ENCODE results near the gene KIF17.

The KIF17 gene

DNA sequence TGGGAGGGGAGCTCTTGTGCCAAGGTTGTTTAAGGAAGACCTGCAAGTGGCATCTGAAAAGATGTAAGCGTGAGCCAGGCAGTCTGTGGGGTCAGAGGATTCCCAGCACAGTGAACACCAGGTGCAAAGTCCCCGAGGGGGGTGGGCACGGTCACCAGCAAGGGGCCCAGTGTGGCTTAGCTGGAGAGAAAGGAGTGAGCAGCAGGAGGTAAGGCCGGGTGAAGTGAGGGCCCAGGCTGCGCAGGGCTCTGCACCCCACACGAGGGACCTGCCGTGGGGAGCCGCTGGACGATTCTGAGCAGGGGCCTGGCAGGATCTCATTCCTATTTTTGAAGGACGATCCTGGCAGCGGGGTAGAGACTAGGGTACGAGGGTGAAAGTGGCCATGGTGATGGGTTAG, 60.8 kb downstream of the KIF17 start:
- no peak for DNase-seq

DNA sequence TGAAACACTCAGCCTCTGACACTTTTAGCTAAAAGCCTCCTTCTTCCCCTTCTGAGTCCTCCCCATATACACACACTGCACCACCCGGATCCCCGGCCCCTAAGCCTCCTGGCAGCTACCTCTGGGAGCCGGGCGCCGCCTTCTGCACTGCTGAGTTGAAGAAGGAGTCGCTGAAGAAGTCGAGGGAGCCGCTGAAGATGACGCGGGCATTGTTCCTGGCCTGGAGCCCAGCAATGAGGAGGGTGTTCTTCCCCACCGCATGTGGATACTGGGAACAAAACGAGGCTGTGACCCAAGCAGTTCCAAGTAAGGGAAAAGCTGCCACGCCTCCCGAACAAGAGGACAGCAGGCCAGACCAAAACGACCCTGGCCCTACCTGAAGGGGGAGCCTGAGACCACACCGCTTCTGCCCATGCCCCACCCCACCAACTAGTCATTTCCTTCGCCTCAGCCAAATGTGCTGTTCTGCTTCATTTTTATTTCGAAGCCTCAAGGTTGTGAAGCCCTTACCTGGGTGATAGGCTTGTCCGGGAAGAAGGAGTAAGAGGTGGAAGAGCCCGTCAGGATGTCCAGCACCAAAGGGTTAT, 63.6 kb downstream of the KIF17 start:
- no peak for DNase-seq

DNA sequence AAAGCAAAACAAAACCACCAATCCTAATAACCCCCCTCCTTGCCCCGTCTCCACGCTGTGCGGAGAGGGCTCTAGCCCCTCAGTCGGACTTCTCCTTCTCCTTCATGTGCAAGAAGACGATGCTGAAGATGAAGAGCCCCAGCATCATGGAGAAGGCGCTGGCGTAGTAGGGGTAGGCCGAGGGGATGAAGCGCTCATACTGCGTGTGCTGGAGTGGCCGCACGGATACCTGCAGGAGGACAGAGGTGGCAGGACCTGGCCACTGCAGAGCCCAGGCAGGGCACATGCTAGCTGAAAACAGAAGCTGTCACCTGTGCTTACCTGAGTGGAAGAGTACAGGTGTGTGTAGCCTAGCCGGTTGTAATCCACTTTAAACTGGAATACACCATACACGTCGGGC, 65.5 kb downstream of the KIF17 start:
- DNase-seq, result no peak

DNA sequence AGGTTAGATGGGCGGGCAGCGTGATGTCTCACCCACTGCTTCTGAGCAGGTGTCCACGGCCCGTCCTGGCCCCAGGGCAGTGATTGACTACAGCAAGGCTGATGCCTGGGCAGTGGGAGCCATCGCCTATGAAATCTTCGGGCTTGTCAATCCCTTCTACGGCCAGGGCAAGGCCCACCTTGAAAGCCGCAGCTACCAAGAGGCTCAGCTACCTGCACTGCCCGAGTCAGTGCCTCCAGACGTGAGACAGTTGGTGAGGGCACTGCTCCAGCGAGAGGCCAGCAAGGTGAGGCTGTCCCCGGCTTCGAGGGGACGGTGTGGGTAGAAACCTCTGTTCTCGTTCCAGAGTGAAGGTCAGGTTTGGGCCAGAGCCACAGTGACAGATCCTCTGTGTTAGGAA, 68.9 kb downstream of the KIF17 start:
- no peak for DNase-seq

DNA sequence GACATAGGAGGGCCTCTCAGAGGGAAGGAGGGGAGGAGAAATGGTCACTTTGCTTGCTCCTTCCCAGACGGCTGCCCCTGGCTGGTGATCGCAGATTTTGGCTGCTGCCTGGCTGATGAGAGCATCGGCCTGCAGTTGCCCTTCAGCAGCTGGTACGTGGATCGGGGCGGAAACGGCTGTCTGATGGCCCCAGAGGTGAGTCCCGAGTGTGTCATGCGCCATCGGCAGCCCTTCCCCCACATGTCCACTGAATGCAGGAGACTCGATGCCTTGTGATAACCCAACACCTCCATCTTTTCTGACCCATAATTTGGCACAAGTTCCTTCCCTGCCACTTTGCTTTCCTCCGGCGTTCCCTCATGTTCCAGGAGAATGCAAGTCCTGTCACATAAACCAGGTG, 69.4 kb downstream of the KIF17 start:
- no peak for DNase-seq

DNA sequence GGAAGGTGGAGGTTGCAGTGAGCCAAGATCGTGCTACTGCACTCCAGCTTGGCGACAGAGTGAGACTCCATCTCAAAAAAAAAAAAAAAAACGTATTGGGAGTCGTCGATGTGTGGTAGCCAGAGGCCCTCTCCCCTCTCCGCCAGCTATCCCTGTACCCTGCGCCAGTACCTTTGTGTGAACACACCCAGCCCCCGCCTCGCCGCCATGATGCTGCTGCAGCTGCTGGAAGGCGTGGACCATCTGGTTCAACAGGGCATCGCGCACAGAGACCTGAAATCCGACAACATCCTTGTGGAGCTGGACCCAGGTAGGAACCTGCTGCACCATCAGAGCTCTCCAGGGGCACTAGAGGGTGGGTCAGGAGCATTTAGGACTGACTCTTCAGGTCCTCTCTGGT, 72.4 kb downstream of the KIF17 start:
- no peak for DNase-seq

DNA sequence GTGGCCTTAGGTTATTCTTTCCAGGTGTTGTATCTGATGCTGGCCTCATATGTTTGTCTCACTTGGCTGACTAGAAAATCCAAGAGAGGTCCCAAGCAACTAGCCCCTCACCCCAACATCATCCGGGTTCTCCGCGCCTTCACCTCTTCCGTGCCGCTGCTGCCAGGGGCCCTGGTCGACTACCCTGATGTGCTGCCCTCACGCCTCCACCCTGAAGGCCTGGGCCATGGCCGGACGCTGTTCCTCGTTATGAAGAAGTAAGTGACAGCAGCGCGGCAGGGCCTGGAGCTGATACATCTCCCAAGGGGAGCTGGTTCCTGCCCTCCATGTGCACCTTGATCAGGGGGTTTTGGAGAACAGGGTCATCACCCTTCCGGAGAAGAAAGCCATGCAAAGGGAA, 73.4 kb downstream of the KIF17 start:
- DNase-seq, result no peak

DNA sequence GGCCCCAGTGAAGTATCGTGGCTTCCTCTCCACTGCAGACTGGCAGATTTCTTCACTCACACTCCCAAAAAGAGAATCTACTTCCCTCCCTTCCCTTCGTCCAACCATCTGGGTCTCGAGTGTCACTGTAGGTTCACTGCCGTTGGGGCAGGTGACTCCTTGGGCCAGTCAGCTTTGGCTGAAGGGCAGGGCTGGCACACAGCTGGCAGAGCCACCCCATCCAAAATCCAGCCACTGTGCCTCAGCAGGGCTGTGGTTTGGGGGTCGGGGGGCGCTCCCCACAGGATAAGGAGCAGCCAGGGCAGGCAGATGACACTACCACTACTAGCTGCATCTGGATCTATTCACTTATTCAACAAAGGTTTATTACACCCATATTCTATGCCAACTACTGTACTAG, 74.7 kb downstream of the KIF17 start:
- DNase-seq, result no peak

DNA sequence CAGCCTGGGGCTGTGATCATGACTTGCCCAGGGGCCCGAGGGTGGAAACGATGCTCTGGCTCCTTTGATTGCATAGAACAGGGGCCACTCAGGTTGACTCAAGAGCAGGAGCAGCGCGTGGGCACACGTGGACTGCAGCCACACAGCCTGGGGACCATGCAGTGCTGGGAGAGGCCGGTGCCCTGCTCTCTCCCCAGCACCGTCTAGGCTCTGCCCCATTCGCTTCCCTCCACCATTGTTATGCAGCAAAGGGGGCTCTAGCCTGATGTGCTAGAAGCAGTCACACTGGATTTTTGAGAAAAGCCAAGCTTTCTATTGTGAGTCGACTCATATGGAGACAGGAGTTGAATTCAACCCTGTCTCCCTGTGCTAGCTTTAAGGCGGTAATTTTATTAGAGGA, 75.8 kb downstream of the KIF17 start:
- DNase-seq, result no peak

DNA sequence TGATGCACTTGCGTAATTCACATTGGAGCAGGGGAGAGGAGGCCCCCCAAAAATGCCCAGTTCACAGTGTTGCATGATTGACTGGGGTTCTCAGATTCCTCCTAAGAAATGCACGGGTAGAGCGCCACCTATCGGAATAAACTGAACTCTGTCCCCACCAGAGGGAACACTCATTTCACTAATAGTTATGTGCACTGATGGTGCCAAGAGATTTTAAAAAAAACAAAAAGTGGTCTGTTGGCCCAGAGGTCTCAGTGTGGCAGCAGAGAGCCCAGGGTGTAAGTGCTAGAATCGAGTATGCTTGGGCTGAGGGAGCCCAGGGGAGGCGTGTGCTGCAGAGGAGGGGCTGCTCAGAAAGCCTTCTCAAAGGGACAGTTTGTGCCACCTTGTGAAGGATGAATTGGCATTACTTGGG, 77.6 kb downstream of the KIF17 start:
- peak; percentile 71 for DNase-seq

DNA sequence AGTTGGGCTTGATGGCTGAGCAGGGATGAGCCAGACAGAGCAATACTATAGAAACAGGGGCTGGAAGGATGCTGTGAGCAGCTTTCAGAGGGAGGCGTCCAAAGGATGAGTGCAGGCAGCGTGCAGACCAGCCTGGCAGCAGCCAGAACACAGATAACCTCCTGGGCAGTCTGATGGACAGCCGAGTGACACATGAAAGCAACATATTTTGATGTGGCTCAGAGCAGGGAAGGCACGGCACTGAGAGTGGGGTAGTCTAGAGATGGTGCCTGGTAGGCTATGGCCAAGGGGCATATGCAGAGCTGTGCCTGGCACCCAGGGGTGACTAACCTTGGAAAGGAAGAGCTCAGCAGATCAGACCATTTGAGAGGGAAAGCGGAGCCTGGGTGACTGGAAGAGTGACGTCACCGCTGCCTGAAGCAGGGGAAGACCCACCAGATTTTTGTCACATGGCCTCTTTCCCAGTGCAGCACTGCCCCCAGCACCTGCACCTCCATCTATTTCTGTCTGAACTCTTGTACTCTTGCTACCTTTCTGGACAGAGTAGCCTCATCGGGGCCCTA, 80.9 kb downstream of the KIF17 start:
- no peak for DNase-seq

DNA sequence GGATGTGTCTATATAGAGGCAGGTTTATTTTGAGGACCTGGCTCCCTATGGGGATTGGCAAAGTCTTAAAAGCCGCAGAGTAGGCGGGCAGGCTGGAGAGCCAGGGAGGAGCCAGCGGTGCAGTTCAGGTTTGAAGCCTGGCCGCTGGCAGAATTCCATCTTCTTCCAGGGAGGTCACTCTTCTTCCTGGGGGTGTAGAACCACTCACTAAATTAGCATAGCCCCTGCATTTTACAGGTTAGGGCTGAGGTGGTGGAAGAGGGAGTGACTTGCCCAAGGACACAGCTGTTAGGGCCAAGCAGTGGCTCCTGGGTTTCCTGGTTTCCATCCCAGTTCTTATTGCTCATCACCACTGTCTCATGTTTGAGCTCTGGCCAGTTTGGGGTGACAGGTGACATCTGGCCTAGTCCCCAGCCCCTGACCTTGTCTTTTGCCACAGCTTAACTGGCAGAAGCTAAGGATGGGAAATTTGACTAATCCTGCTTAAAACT, 83.2 kb downstream of the KIF17 start:
- DNase-seq, result peak; percentile 20

DNA sequence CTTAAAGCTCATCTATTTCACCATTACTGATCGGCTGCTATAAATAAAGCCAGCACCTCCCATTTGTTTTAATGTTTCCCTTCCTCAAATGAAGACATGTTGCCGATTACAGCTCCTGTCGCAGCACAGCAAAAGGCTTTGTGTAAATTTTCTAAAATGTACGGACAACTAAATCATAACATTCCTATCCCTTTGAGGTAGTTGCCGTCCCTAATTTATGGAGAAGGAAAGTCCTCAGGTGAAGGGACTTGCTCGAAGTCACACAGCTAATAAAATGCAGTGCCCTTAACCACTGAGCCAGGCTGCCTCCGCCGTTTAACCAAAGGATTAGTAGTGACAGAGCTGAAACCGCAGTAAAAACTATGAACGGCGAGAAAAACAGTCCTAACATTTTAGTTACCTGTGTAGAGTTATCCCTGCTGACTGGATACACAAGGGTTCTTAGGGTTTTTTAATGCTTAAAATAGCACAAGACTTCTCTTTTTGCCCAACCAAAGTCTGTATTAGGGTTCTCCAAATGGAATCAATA, 83.7 kb downstream of the KIF17 start:
- peak; percentile 15 for DNase-seq

DNA sequence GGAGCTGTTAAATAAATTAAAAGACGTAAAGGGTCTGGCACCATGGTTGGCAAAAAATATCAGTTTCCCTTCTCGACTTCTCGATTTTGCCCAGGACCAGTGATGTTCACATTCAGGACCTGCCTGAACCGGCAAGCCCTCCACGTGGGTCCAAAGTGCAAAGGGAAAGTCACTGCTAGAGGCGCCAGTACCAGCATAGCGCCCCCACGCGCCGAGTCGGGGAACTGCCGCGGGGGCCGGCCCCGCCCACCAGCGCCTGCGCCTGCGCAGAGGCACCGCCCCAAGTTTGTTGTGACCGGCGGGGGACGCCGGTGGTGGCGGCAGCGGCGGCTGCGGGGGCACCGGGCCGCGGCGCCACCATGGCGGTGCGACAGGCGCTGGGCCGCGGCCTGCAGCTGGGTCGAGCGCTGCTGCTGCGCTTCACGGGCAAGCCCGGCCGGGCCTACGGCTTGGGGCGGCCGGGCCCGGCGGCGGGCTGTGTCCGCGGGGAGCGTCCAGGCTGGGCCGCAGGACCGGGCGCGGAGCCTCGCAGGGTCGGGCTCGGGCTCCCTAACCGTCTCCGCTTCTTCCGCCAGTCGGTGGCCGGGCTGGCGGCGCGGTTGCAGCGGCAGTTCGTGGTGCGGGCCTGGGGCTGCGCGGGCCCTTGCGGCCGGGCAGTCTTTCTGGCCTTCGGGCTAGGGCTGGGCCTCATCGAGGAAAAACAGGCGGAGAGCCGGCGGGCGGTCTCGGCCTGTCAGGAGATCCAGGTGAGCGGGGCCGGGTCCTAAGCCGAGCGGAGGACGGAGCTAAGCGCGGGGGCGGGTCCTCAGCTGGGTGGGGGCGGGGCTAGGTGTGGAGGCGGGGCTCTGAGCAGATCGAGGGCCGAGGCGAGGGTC, 84.4 kb downstream of the KIF17 start, which contains the start of gene PINK1:
Gene PINK1 (plus strand): TSS at position 269 of the 875 bp plus-strand sequence. CDS start 91 bp downstream, at position 360.
- DNase-seq, result peak; percentile 80

DNA sequence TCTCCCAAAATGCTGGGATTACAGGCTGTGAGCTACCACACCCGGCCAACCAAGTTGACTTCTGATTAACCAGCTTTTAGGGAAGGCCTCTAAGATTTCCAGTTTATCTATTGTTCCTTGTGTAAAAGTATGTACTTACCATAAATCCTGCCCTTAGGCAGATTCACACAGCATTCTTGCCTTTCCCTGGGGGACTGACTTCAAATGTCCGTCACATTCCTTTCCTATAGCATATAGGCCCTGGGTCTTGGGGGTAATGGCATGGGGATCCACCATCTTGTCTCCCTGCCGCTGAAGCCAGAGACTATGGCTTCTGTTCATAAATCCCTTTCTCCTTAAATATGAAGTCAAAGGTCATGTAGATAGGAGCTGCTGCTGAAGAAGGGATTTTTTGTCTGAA, 85.4 kb downstream of the KIF17 start:
- no peak for DNase-seq

DNA sequence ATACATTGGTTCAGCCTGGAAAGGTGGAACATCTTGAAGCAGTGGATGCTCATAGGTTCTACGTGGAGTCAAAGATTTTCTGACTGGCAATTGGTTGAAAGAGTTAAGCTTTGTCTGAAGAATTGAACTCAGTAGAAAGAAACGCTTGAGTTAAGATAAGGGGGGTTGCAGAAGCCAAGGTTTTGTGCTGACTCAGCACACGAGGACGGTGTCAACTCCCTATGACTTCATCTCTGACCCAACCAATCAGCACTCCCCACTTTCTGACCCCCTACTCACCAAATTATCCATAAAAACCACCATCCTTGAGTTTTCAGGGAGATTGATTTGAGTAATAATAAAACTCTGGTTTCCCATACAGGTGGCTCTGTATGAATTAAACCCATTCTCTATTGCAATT, 87.1 kb downstream of the KIF17 start:
- no peak for DNase-seq

DNA sequence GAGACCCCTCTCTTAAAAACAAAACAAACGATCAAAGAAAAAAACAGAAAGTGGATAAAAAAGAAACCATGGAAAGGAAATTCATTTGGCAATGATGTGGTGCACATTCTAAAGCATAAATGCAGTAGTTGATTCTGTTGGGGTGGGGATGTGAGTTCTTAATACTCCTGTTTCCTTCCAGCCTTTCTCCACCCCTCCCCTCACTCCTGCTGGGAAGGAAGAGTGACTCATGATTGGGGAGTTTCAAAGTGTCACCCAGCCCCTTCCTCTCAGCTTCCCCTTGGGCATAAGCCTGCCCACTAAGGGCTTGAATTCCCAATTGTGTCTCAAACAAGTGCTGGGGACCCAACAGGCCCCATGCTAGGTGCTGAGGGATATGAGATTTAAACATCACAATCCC, 91.3 kb downstream of the KIF17 start:
- DNase-seq, result no peak

DNA sequence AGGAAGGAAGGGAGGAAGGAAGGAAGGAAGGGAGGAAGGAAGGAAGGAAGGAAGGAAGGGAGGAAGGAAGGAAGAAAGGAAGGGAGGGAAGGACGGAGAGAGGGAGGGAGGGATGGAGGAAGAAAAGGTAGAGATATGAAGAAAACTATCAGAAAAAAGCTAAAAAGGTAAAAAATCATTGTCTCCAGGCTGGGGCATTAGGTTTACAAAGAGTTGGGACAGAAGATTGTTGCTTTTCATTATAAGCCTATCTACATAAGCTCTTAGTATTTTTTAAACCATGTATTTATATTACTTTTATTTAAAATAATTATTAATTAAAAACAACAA, 91.7 kb downstream of the KIF17 start:
- DNase-seq, result no peak

DNA sequence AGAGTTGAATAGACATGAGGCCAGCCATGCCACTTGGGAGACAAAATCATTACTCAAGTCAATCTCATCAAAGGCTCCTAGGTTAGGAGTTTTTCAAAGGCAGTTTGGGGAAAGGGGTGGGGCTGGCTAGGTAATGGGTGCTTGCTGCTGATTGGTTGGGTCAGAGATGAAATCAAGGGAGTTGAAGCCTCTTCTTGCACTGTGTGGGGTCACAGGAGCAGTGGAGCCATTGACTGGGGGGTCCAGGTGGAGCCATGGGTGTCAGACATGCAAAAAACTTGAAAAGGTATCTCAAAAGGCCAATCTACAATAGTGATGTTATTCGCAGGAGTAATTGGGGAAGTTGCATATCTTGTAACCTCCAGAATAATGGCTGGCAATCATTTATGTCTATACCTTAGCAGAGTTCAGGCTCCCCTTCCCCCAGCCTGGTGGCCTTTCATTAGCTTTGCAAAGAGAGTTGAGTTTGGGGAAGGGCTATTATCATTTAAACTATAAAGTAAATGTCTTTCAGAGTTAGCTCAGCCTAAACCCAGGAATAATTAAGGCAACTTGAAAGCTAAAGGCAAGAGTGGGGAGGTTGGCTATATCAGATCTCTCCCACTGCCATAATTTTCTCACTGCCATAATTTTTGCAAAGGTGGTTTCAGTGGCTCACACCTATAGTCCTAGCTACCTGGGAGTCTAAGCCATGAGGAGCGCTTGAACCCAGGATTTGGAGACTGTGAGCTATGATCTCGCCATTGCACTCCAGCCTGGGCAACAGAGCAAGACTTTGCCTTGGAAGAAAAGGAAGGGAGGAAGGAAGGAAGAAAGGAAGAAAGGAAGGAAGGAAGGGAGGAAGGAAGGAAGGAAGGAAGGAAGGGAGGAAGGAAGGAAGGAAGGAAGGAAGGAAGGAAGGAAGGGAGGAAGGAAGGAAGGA, 92.4 kb downstream of the KIF17 start:
- DNase-seq, result no peak

DNA sequence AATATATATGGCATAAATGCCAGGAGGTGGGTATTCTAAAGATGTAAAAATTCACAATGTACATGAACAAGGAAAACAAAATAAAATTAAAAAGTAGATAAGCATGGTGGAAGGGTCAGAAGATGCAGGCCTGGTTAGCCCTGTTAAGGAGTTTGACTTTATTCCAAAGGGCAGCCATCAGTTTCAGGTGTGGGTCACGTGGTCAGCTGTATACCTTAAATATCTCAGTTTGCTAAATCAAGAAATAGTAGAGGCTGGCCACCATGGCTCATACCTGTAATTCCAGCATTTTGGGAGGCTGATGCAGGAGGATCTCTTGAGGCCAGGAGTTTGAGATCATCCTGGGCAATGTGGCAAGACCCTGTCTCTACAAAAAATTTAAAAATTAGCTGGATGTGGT, 93.1 kb downstream of the KIF17 start:
- no peak for DNase-seq

DNA sequence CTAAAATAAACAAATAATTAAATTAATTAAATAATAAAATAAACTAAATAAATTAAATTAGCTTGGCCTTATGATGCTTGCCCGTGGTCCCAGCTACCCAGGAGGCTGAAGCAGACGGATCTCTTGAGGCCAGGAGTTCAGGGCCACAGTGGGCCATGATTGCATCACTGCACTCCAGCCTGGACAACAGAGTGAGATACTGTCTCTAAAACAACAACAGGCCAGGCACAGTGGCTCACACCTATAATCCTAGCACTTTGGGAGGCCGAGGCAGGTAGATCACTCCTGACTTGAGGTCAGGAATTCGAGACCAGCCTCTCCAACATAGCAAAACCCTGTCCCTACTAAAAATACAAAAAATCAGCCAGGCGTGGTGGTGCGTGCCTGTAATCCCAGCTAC, 96.8 kb downstream of the KIF17 start:
- no peak for DNase-seq

DNA sequence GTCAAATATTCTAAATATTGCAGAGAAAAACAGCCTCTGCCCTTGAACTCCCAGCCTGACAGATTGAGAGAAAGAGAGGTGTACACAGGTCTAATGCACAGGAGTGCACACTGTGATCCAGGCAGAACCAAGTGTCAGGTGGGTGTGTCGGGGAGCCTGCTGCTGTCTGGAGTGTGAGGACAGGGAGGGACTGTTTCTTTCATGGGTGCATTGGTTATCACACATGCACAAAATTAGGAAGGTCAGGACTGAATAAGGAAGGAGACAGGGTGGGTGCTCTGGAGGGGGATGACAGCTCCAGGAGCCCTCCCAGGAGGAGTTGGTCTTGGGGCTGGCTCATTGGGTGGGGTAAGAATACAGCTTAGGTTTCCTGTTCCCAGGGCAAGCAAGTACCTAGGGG, 97.8 kb downstream of the KIF17 start:
- no peak for DNase-seq

DNA sequence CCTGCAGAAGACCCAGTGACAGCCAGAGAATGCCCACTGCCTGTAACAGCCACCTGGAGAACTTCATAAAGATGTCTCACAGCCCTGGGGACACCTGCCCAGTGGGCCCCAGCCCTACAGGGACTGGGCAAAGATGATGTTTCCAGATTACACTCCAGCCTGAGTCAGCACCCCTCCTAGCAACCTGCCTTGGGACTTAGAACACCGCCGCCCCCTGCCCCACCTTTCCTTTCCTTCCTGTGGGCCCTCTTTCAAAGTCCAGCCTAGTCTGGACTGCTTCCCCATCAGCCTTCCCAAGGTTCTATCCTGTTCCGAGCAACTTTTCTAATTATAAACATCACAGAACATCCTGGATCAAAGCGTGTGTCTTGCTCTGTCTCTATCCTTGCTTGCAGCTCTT, 99.3 kb downstream of the KIF17 start:
- no peak for DNase-seq
